HUES64 (cell line): ENCODE measurements around the gene MYO10.
"Not testable (repeated sequence)": the region's sequence is repeated elsewhere in the genome, so short reads cannot be mapped to it uniquely, and the experiment has no call there.

Experiments used
- H3K27ac ChIP-seq: 2 replicates; pipeline ENCODE4 v1.7.0; 2013; ENCODE audit warnings: low read depth, low read length, inconsistent platforms
- H3K27me3 ChIP-seq: 2 replicates; pipeline ENCODE4 v1.6.1; 2013; ENCODE audit warnings: mild to moderate bottlenecking, low read length; ENCODE audit not compliant: insufficient read depth
- H3K36me3 ChIP-seq: 2 replicates; pipeline ENCODE4 v1.6.1; 2013; ENCODE audit warnings: mild to moderate bottlenecking, low read length; ENCODE audit not compliant: insufficient read depth
- H3K4me1 ChIP-seq: 2 replicates; pipeline ENCODE4 v1.6.1; 2013; ENCODE audit warnings: mild to moderate bottlenecking, low read length, moderate library complexity; ENCODE audit not compliant: insufficient read depth
- H3K4me3 ChIP-seq: 2 replicates; pipeline ENCODE4 v1.5.1; 2013; ENCODE audit warnings: mild to moderate bottlenecking, low read length, moderate library complexity
- H3K9ac ChIP-seq: 2 replicates; pipeline ENCODE4 v1.6.1; 2013; ENCODE audit warnings: mild to moderate bottlenecking, low read depth, low read length
- H3K9me3 ChIP-seq: 2 replicates; pipeline ENCODE4 v1.6.1; 2013; ENCODE audit warnings: low read depth, low read length; ENCODE audit not compliant: insufficient read depth
- WGBS: fragments of 150-250, 120-280 bp; methylation state at CpG from one replicate; pipeline ENCODE4 v1.1.7; 2013; ENCODE audit warnings: missing lambda C conversion rate; 5-methylcytosine and 5-hydroxymethylcytosine counted together

Gene MYO10

DNA sequence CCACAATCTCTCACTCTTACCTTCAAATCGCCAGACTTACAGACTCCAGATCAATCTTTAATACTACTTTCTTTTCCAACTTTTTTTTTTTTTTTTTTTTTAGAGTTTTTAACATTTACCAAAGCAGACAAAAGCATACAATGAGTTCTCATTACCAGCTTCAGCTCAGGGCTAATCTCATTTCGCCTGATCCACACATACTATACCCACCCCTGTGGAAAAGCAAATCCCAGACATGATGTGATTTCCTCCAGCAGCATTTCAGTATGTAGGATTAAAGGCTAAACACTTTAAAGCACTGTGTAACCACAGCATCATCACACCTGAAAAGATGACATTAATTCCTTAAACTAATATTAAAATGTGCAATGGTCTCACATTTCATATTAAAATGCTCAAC lies 180.4 kb downstream of the MYO10 start:
- H3K9ac ChIP-seq: no peak overlapping the region
- H3K4me1 ChIP-seq: peaks cover 28% of the 10 kb centered on the region
- H3K9me3 ChIP-seq: no peaks in the 10 kb centered on the region
- H3K36me3 ChIP-seq: peaks cover 34% of the 10 kb centered on the region
- no peaks in the 10 kb centered on the region for H3K27me3 ChIP-seq
- 94% methylated on average over 2 of the region's 2 CpGs for WGBS
- no peak overlapping the region for H3K4me3 ChIP-seq
- no peak overlapping the region for H3K27ac ChIP-seq

DNA sequence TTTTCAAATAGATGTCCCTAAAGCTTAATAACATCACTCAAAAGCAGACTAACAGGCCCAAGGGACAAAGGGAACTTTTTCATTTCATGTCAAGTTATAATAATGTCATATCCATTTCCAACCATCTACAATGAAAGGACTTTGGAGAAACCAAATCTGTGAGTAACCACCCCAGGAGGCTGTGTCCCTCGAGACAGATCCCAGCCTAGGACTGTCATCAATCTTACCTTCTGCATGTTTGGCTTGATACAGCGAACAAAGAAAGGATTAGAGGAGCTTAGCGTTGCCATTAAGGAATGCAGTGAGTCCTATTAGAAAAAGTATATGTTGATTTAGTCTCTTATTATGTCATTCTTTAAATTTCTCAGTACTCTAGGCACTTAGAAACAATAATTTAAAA lies 181.5 kb downstream of the MYO10 start:
- Histone ChIP-seq H3K9ac (no peak overlapping the region), H3K27ac (peak overlapping the region; percentile 81), H3K27me3 (no peaks in the 10 kb centered on the region), H3K9me3 (no peaks in the 10 kb centered on the region), H3K4me3 (no peak overlapping the region), H3K36me3 (peaks cover 26% of the 10 kb centered on the region), H3K4me1 (peaks cover 28% of the 10 kb centered on the region)
- WGBS: 50% methylated on average over 3 of the region's 3 CpGs

- Histone ChIP-seq H3K9ac (no peak overlapping the region), H3K27ac (peak overlapping the region; percentile 81), H3K9me3 (no peaks in the 10 kb centered on the region), H3K27me3 (no peaks in the 10 kb centered on the region), H3K36me3 (peaks cover 21% of the 10 kb centered on the region), H3K4me3 (no peak overlapping the region), H3K4me1 (peaks cover 23% of the 10 kb centered on the region)
- 100% methylated on average over 1 of the region's 3 CpGs for WGBS
Measured at GRCh38 chr5:16754086-16754485, 182.0 kb downstream of the MYO10 start.

DNA sequence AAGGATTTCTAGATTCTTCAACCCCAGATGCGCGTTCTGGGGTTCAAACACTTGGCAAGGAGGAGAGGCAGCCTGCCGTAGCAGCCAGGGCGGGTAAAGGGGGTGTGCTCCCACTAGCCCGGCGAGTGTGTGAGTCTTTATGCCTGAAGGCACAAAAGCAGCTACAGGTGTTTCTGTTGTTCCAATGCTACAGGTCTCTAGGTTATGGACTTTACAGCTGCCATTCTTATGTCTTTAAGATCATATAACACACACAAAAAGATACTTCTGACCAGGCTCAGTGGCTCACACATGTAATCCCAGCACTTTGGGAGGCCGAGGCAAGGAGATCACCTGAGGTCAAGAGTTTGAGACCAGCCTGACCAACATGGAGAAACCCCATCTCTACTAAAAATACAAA lies 185.6 kb downstream of the MYO10 start:
- H3K4me3 ChIP-seq: no peak overlapping the region
- peaks cover 23% of the 10 kb centered on the region for H3K4me1 ChIP-seq

GRCh38 chr5:16749626-16750025 lies 186.5 kb downstream of the MYO10 start:
- no peaks in the 10 kb centered on the region for H3K27me3 ChIP-seq

More for the DNA sequence above, 185.6 kb downstream of the MYO10 start:
- H3K27ac ChIP-seq: no peak overlapping the region
- H3K27me3 ChIP-seq: no peaks in the 10 kb centered on the region
- no peaks in the 10 kb centered on the region for H3K36me3 ChIP-seq
- WGBS: 94% methylated on average over 7 of the region's 7 CpGs
- H3K9me3 ChIP-seq: no peaks in the 10 kb centered on the region
- no peak overlapping the region for H3K9ac ChIP-seq

DNA sequence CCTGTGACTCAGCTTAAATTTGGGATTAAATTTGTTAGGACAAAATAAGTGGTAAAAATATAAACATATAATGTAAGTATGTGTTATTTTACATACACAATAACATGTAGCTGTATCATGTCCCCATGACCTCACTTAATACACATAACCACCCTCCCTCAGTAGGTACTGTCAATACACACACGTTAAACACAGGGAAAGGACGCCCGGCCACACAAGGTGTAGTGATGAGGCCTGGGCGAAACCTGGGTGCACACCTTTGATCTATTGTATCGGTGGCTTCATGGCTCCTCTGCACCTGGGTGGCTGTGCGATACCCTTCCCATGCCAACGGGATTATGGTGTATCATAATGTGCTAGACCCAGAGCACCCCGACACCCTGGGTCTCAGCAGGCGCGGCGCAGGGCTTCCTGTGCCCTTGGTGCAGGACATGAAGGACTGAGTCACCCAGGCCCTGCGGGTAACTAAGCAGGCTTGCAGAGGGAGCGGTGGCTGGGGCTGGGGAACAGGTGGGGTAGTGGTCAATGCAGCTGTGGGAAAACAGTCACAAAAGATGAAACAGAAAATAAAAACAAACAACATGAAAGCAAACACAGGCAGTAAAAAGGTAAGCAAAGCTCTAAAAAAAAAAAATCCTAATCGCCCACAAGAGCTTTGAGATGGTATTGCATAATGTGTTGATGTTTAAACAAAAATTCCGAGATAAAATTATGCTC lies 191.8 kb downstream of the MYO10 start:
- 91% methylated on average over 15 of the region's 15 CpGs for WGBS
- H3K9ac ChIP-seq: no peak overlapping the region

More at GRCh38 chr5:16749626-16750025, 186.5 kb downstream of the MYO10 start:
- Histone ChIP-seq H3K9me3 (no peaks in the 10 kb centered on the region), H3K36me3 (no peaks in the 10 kb centered on the region), H3K4me1 (peaks cover 20% of the 10 kb centered on the region), H3K4me3 (no peak overlapping the region), H3K27ac (no peak overlapping the region), H3K9ac (no peak overlapping the region)
- 93% methylated on average over 4 of the region's 4 CpGs for WGBS

GRCh38 chr5:16742938-16743337 lies 193.2 kb downstream of the MYO10 start:
- H3K36me3 ChIP-seq: no peaks in the 10 kb centered on the region
- H3K27me3 ChIP-seq: no peaks in the 10 kb centered on the region
- H3K9ac ChIP-seq: 0 out of 2 replicates have a peak overlapping the region, but pooled peaks have one; percentile 88
- no peak overlapping the region for H3K4me3 ChIP-seq
- H3K27ac ChIP-seq: peak overlapping the region; percentile 96; the same call in 1 of the 2 replicates
- no peaks in the 10 kb centered on the region for H3K9me3 ChIP-seq
- WGBS: 89% methylated on average over 5 of the region's 5 CpGs
- H3K4me1 ChIP-seq: peaks cover 36% of the 10 kb centered on the region

More for the DNA sequence above, 191.8 kb downstream of the MYO10 start:
- Histone ChIP-seq H3K4me1 (peaks cover 26% of the 10 kb centered on the region), H3K36me3 (no peaks in the 10 kb centered on the region), H3K4me3 (no peak overlapping the region), H3K27me3 (no peaks in the 10 kb centered on the region), H3K27ac (0 out of 2 replicates have a peak overlapping the region, but pooled peaks have one; percentile 13), H3K9me3 (no peaks in the 10 kb centered on the region)

DNA sequence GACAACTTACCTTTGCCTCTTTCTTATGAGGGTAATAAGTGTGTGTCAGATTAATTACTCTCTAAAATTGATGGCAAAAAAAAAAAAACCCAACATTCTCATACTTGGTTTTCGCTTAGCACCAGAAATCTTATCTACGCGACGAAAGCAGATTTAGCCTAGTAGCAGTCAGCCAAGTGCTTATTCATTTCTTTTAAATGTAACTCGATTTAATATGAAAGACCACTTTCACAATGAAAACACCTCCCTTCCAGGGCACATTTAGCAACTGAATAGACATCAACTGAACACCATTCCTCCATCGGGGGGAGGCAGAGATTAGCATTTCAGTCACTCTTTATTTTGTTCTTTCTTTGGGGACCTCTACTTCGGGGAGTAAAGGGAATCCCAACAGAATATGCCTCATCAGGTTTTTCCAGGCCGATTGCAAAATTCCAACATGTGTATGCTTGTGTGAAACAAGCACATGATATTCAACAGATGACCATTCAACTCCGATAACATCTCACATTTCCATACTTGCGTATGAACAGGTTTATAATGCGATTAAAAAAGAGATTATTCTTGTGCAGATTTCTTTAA lies 195.2 kb downstream of the MYO10 start:
- 8% methylated on average over 11 of the region's 11 CpGs for WGBS
- Histone ChIP-seq H3K4me3 (peak overlapping the region; percentile 59), H3K4me1 (peaks cover 47% of the 10 kb centered on the region), H3K9me3 (no peaks in the 10 kb centered on the region), H3K36me3 (no peaks in the 10 kb centered on the region), H3K27ac (peak overlapping the region; percentile 96), H3K9ac (peak overlapping the region; percentile 88), H3K27me3 (no peaks in the 10 kb centered on the region)

GRCh38 chr5:16740066-16740810 lies 195.8 kb downstream of the MYO10 start:
- H3K4me3 ChIP-seq: peak overlapping the region; percentile 59
- peak overlapping the region; percentile 88 for H3K9ac ChIP-seq
- WGBS: 8% methylated on average over 17 of the region's 17 CpGs
- H3K9me3 ChIP-seq: no peaks in the 10 kb centered on the region
- peaks cover 54% of the 10 kb centered on the region for H3K4me1 ChIP-seq
- no peaks in the 10 kb centered on the region for H3K27me3 ChIP-seq
- H3K27ac ChIP-seq: peak overlapping the region; percentile 96
- H3K36me3 ChIP-seq: no peaks in the 10 kb centered on the region

DNA sequence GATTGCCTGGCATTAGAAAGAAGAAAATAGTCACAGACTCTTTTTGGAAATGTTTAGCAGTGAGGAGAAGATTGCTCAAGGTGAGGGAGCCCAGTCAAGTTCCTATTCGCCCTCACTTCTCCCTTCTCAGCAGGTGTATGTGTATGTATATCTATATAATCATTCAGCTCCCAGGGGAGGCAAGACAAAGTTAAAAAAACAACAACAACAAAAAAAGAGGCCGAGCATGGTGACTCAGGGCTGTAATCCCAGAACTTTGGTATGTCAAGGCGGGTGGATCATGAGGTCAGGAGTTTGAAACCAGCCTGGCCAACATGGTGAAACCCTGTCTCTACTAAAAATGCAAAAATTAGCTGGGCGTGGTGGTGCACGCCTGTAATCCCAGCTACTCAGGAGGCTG lies 197.7 kb downstream of the MYO10 start:
- H3K36me3 ChIP-seq: not testable (repeated sequence)

More for the DNA sequence above, 197.7 kb downstream of the MYO10 start:
- H3K4me1 ChIP-seq: peaks cover 60% of the 10 kb centered on the region
- 54% methylated on average over 4 of the region's 5 CpGs for WGBS
- H3K27ac ChIP-seq: peak overlapping the region; percentile 96
- H3K9me3 ChIP-seq, H3K27me3 ChIP-seq: not testable (repeated sequence)
- H3K4me3 ChIP-seq: peak overlapping the region; percentile 73
- peak overlapping the region; percentile 80; the same call in 1 of the 2 replicates for H3K9ac ChIP-seq
